ENCODE data around the gene ANKRD13B.

ANKRD13B gene

GRCh38 chr17:29577385-29578211 is 15.3 kb upstream of the ANKRD13B start:
- Histone ChIP-seq H3K27ac (ENCODE audit: extremely low read depth, low read depth, low read length) (no peak overlapping the region), H3K36me3 (ENCODE audit: control insufficient read depth in 2 of 2, insufficient read depth in 1 of 2, low read length in 2 of 2) (peaks cover 14 to 95% of the 10 kb centered on the region in 2 experiments), H3K9me3 (ENCODE audit: control insufficient read depth, insufficient read depth, low read depth, low read length) (no peaks in the 10 kb centered on the region), H3K4me1 (ENCODE audit: control insufficient read depth, insufficient read depth, low read length) (no peaks in the 10 kb centered on the region), H3K4me3 (ENCODE audit: low read depth, low read length) (no peak overlapping the region)
- POLR2A ChIA-PET: interaction anchor here (1.0 to 1.4 kb wide), 4 partner anchors 10 to 283 kb away, joined by 3 to 5 read pairs (median 4); partner anchors contain the start of genes ABHD15 and NUFIP2
- CTCF ChIA-PET: interaction anchor here (0.6 to 5.9 kb wide), 2 partner anchors 15 to 290 kb away, joined by 3 to 74 read pairs; partner anchors contain the start of gene ANKRD13B
- TF ChIP-seq ZFHX2 (tag by site-specific recombination; conservative IDR thresholded peaks at IDR 0.05): peak; percentile 30; the same call in 1 of the 2 replicates
- peak; percentile 76 for TF ChIP-seq ZNF341 (tag by site-specific recombination; IDR thresholded peaks at IDR 0.05; ENCODE audit: low read depth)
- TF ChIP-seq ZNF391 (tag by site-specific recombination; IDR thresholded peaks at IDR 0.05; ENCODE audit: borderline replicate concordance, low read depth): no peak

GRCh38 chr17:29578626-29579485 is 14.1 kb upstream of the ANKRD13B start:
- H3K9me3 ChIP-seq (ENCODE audit: control insufficient read depth, insufficient read depth, low read depth, low read length): no peaks in the 10 kb centered on the region
- no peaks in the 10 kb centered on the region for H3K4me1 ChIP-seq (ENCODE audit: control insufficient read depth, insufficient read depth, low read length)
- TF ChIP-seq OVOL3 (tag by site-specific recombination; IDR thresholded peaks at IDR 0.05) (no peak), SCRT2 (tag by site-specific recombination; IDR thresholded peaks at IDR 0.05) (peak; percentile 92), IKZF3 (tag by site-specific recombination; IDR thresholded peaks at IDR 0.05) (no peak), SCRT1 (tag by site-specific recombination; IDR thresholded peaks at IDR 0.05; ENCODE audit: borderline replicate concordance) (peak; percentile 77), ZNF548 (tag by site-specific recombination; IDR thresholded peaks at IDR 0.05) (no peak), ZNF768 (tag by site-specific recombination; IDR thresholded peaks at IDR 0.05) (no peak)
- CTCF ChIA-PET: interaction anchor here (0.6 to 5.9 kb wide), 10 partner anchors 9 to 760 kb away, joined by 3 to 74 read pairs (median 6); partner anchors contain the start of genes ANKRD13B and TP53I13
- POLR2A ChIA-PET: no interaction called here
- H3K27ac ChIP-seq (ENCODE audit: extremely low read depth, low read depth, low read length): no peak overlapping the region
- H3K4me3 ChIP-seq (ENCODE audit: low read depth, low read length): no peak overlapping the region
- H3K36me3 ChIP-seq (ENCODE audit: control insufficient read depth in 2 of 2, insufficient read depth in 1 of 2, low read length in 2 of 2): peaks cover 11 to 99% of the 10 kb centered on the region in 2 experiments; a peak in 2 of 3 replicates

- Histone ChIP-seq H3K4me3 (ENCODE audit: low read depth, low read length) (no peak overlapping the region), H3K27ac (ENCODE audit: extremely low read depth, low read depth, low read length) (no peak overlapping the region), H3K9me3 (ENCODE audit: control insufficient read depth, insufficient read depth, low read depth, low read length) (no peaks in the 10 kb centered on the region), H3K36me3 (ENCODE audit: control insufficient read depth in 2 of 2, insufficient read depth in 1 of 2, low read length in 2 of 2) (peaks cover 11 to 92% of the 10 kb centered on the region in 2 experiments; a peak in 2 of 3 replicates), H3K4me1 (ENCODE audit: control insufficient read depth, insufficient read depth, low read length) (no peaks in the 10 kb centered on the region)
- POLR2A ChIA-PET: interaction anchor here (1.2 to 2.0 kb wide), 2 partner anchors 12 to 14 kb away, joined by 4 to 14 read pairs; no protein-coding TSS in a partner anchor
- CTCF ChIA-PET: interaction anchor here (0.5 to 5.9 kb wide), 17 partner anchors 11 to 759 kb away, joined by 3 to 74 read pairs (median 4); partner anchors contain the start of genes ANKRD13B and TP53I13
- no peak for TF ChIP-seq GLI2 (tag by site-specific recombination; IDR thresholded peaks at IDR 0.05; ENCODE audit: borderline replicate concordance, low read depth)
- no peak for TF ChIP-seq ZNF626 (tag by site-specific recombination; IDR thresholded peaks at IDR 0.05)
- 0 out of 2 replicates have a peak, but pooled peaks have one; percentile 23 for TF ChIP-seq ZBTB10 (tag by site-specific recombination; IDR thresholded peaks at IDR 0.05)
- TF ChIP-seq BCL6B (tag by site-specific recombination; IDR thresholded peaks at IDR 0.05): no peak
- TF ChIP-seq ZBTB21 (tag by site-specific recombination; IDR thresholded peaks at IDR 0.05): no peak
- TF ChIP-seq ZNF423 (tag by site-specific recombination; IDR thresholded peaks at IDR 0.05): no peak
- no peak for TF ChIP-seq ELK4 (IDR thresholded peaks at IDR 0.05; ENCODE audit: borderline replicate concordance, low read depth, low read length)
- peak; percentile 38; the same call in 1 of the 2 replicates for TF ChIP-seq ZBTB8A (tag by site-specific recombination; IDR thresholded peaks at IDR 0.05)
- TF ChIP-seq ZSCAN16 (tag by site-specific recombination; IDR thresholded peaks at IDR 0.05): no peak
- TF ChIP-seq ZNF19 (tag by site-specific recombination; IDR thresholded peaks at IDR 0.05; ENCODE audit: low read depth): no peak
- no peak for TF ChIP-seq KLF9 (tag by site-specific recombination; IDR thresholded peaks at IDR 0.05; ENCODE audit: low read depth)
- peak; percentile 85 for TF ChIP-seq ZSCAN30 (tag by site-specific recombination; IDR thresholded peaks at IDR 0.05)
Observed at GRCh38 chr17:29579866-29580771, 12.8 kb upstream of the ANKRD13B start.
